Cardiac muscle cell (in vitro differentiated cells and primary cell): ENCODE results near the gene PRRC2B. TPM values are rescaled to one million over a fixed set of nuclear protein-coding genes. Genes with fewer than 3 reads are reported as not detected.
A peak's percentile ranks its signal among the peaks of the same experiment; 100 is the strongest.

Experiments used
- DNase-seq, 2 donors: peaks; one replicate each; pipeline versions ENCODE4 v3.0.0 to v3.0.0-alpha.2; 2010 to 2017; ENCODE audit warnings: low read depth in 1 of 2, low spot score in 1 of 2
- H3K27ac ChIP-seq: fragments of 200-600 bp; sonication (generic); 2 replicates; pipeline ENCODE4 v1.5.1; 2016
- H3K27me3 ChIP-seq: fragments of 200-600 bp; sonication (generic); 2 replicates; pipeline ENCODE4 v1.6.0; 2016; ENCODE audit warnings: control low read depth
- H3K36me3 ChIP-seq: fragments of 200-600 bp; sonication (generic); 2 replicates; pipeline ENCODE4 v1.5.1; 2016; ENCODE audit warnings: control low read depth
- H3K4me1 ChIP-seq: fragments of 200-600 bp; sonication (generic); 2 replicates; pipeline ENCODE4 v1.8.1; 2017; ENCODE audit warnings: low read depth, mild to moderate bottlenecking, mixed run types
- H3K4me3 ChIP-seq: fragments of 200-600 bp; sonication (generic); 2 replicates; pipeline ENCODE4 v1.5.1; 2016; ENCODE audit warnings: mild to moderate bottlenecking
- H3K9me3 ChIP-seq: fragments of 200-600 bp; sonication (generic); 2 replicates; pipeline ENCODE4 v1.5.1; 2017; ENCODE audit warnings: low read depth, mild to moderate bottlenecking, control low read depth
- CTCF ChIP-seq: IDR thresholded peaks from 2 replicates; pipeline ENCODE4 v1.5.1; 2012; ENCODE audit warnings: low read depth, mild to moderate bottlenecking, low read length
- polyA plus RNA-seq: library from polyadenylated mRNA; unstranded; fragments of >200 nt; fragmentation: Nextera tagmentation; extraction: Ambion mirVana; gene quantifications from 2 replicates; pipeline ENCODE4 v1.2.1, GENCODE V29; 2016
- total RNA-seq: library from RNA; depleted of rRNA; stranded (reverse); fragments of >200 nt; gene quantifications from 2 replicates; pipeline ENCODE4 v1.2.3, GENCODE V29; 2016

The PRRC2B gene
- total and polyA plus RNA-seq, 2 experiments from 2014 or later, result 71.1 to 259 TPM

GRCh38 chr9:131477367-131477766 is 83.5 kb downstream of the PRRC2B start:
- H3K9me3 ChIP-seq, result no peaks in the 10 kb centered on the region
- H3K4me3 ChIP-seq, result no peak overlapping the region
- peaks cover 91% of the 10 kb centered on the region for H3K36me3 ChIP-seq
- no peak for DNase-seq
- H3K4me1 ChIP-seq, result no peaks in the 10 kb centered on the region
- H3K27me3 ChIP-seq, result no peaks in the 10 kb centered on the region
- peak overlapping the region; percentile 60 for H3K27ac ChIP-seq
- no peak for TF ChIP-seq CTCF

GRCh38 chr9:131477816-131478419 is 84.0 kb downstream of the PRRC2B start:
- H3K4me1 ChIP-seq, result no peaks in the 10 kb centered on the region
- H3K36me3 ChIP-seq, result peaks cover 92% of the 10 kb centered on the region
- no peak for TF ChIP-seq CTCF

GRCh38 chr9:131478421-131478868 is 84.6 kb downstream of the PRRC2B start:
- peak; percentile 40 to 70 for DNase-seq
- Histone ChIP-seq H3K27ac (peak overlapping the region; percentile 60), H3K36me3 (peaks cover 93% of the 10 kb centered on the region), H3K4me1 (no peaks in the 10 kb centered on the region), H3K9me3 (no peaks in the 10 kb centered on the region), H3K4me3 (no peak overlapping the region), H3K27me3 (no peaks in the 10 kb centered on the region)
- peak; percentile 49 for TF ChIP-seq CTCF

More at GRCh38 chr9:131477816-131478419, 84.0 kb downstream of the PRRC2B start:
- DNase-seq, result no peak
- no peaks in the 10 kb centered on the region for H3K9me3 ChIP-seq
- no peaks in the 10 kb centered on the region for H3K27me3 ChIP-seq
- no peak overlapping the region for H3K4me3 ChIP-seq
- H3K27ac ChIP-seq, result peak overlapping the region; percentile 60

- Histone ChIP-seq H3K27ac (no peak overlapping the region), H3K27me3 (no peaks in the 10 kb centered on the region), H3K9me3 (no peaks in the 10 kb centered on the region), H3K4me1 (no peaks in the 10 kb centered on the region), H3K36me3 (peaks cover 93% of the 10 kb centered on the region), H3K4me3 (no peak overlapping the region)
- TF ChIP-seq CTCF, result no peak
- DNase-seq, result no peak
Observed at GRCh38 chr9:131478911-131479310, 85.0 kb downstream of the PRRC2B start.

GRCh38 chr9:131480258-131480657 is 86.4 kb downstream of the PRRC2B start:
- H3K9me3 ChIP-seq, result no peaks in the 10 kb centered on the region

More at GRCh38 chr9:131480258-131480657, 86.4 kb downstream of the PRRC2B start:
- no peak for TF ChIP-seq CTCF
- Histone ChIP-seq H3K4me1 (no peaks in the 10 kb centered on the region), H3K36me3 (peaks cover 96% of the 10 kb centered on the region), H3K27me3 (no peaks in the 10 kb centered on the region), H3K4me3 (no peak overlapping the region), H3K27ac (no peak overlapping the region)
- no peak for DNase-seq
